CMK (cell line): ENCODE results near the gene DLX4.

Experiments used
- DNase-seq: peaks from one replicate; pipeline ENCODE4 v3.0.0-alpha.2; 2010; ENCODE audit warnings: low read depth

The DLX4 gene

DNA sequence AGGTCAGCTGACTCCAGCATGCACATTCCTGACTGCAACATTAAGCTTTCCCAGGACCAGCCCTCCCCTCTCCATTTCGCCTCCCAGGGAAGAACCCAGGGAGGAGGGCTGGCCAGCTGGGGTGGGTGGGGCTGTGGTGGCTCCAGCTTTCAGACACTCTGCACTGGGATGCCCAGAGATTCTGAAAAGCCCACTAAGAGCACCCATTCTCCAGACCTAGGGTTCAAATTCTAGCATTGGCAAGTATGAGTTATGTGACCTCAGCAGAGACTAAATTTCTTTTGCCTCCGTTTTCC is 18.2 kb downstream of the DLX4 start:
- DNase-seq = no peak

DNA sequence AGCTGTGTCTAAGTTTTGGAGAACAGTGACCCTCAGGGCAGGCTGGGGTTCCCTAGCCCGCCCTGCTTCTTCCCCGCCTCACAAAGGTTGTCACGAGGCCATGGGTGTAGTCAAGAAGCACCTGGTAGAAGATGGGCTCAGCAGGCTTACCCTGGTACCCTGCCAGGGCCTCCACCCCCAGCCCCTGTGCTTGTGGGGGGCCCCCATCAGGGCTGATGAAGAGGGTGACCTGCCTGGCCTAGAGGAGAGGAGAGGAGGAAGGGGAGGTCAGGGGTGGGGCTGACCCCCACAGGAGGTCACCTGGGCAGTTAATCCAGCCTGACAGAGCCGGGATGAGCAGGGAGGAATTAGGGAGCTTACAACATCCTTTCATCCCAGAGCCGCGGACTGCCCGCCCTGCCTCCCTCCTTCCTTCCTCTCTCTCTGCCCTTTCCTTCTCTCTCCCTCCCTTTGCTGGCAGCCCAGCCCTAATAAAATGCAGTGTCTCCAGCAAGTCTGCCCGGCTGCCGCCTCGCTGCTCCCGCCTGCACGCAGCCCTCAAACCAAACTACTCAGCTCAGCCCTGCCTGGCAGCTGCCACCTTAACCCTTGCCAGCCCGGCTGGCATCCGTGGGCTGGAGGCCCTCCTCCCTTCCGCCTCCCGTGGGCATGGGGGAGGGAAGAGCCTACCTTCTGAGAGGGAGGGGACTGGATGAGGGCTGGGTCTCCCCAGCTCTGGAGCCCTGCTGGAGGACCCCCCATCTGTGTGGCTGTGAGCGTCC is 18.9 kb downstream of the DLX4 start:
- no peak for DNase-seq

DNA sequence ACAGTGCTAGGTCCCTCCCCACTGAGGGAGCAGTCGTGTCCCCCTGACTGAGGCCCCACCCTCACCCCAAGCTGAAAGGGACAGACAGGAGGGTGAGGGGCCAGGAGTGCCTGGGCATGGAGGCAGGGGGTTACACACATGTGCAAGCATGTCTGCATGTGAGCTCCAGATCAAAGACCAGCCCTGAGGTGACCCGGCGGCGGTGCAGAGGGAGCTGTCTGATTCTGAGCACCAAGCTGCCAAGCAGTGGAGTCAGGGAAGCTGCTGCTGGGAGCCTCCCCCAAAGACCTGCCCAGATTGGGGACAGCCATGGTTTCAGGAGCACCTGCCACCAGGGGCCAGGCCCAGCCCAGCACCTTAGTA is 20.5 kb downstream of the DLX4 start:
- DNase-seq = no peak

DNA sequence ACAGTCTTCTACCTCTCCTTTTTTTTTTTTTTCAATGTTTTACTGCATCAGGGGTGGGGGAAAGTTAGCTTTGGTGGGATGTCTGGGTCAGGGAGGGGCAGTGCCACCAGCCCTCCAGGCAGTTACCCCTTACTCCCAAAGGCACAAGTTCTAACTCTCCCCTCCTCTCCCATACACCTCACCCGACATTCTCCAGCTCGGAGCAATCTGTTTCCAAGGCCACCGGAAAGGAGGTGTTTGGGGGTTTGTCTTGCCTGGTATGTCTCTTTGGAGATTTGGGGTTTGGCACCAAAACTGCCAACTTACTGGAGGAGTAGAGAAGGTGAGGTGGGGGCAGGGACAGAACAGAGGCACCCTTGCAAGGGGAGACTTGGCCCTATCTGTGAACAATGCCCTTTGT is 21.3 kb downstream of the DLX4 start:
- no peak for DNase-seq

DNA sequence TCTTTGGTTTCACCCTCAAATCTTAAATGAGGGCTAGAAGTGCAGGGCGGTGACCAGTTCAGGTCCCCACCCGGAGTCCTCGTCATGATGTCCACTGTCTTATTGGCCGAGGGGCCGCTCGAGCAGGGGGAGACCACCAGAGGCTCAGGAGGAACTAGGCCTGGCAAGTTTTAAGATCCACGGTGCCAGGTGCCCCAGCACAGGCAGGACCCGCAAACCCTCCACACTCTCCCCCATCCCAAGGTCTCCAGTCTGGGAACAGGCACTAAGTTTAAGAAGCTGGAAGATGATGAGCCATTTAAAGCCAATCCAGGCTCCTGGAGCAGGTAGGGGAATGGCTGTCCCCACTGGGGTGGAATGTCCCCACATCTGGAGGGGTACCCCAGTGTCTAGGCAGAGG is 21.9 kb downstream of the DLX4 start:
- DNase-seq = no peak

DNA sequence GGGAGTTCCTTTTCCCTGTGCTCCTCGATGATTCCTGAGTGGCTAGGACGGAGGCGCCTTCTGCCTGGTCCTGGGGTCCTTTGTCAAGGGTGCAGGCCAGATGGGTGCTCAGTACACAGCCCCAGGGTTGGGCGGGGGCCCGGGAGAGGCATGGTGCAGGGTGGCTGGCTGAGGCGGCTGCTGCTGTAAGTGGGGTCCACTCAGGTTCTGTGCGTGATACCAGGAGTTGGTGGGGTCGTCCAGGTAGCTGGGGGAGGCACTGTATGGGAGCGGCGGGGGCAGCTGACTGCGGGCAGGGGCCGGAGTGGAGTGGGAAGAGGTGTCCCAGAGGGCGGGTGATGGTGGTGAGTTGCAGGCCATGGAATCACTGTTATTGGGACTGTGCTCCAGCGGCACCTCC is 22.4 kb downstream of the DLX4 start:
- DNase-seq = no peak

DNA sequence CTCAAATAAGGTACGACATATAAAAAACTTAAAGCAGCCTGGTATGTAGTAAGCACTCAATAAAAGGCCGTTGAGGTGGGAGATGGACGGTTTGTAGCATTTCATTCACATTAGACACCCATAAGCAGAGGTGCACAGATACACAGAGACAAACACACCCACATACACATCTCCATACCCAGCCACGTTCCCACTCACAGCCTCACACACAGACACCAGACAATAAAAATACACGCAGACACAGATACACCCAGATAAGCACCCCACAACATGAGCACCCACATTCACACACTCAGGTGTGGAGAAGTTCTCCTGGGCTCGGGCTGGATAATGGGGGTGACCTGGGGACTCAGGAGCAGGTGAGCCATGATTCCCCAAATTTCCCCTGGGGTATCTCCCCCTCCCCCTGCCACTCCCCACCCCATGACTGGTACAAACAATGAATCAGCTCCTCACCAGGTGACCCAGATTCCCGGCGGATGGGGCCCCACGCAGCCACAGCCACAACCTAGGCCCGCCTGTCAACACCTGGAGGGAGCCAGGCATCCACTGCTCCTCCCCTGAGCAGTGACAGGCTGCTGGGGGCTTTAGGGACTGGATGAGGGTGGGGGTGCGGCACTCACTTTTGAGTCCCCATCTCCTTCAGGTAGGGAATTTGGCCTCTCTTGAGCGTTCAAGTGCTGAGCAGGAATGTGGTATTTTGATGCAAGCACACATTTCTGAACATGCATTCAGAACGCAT is 23.4 kb downstream of the DLX4 start:
- no peak for DNase-seq

DNA sequence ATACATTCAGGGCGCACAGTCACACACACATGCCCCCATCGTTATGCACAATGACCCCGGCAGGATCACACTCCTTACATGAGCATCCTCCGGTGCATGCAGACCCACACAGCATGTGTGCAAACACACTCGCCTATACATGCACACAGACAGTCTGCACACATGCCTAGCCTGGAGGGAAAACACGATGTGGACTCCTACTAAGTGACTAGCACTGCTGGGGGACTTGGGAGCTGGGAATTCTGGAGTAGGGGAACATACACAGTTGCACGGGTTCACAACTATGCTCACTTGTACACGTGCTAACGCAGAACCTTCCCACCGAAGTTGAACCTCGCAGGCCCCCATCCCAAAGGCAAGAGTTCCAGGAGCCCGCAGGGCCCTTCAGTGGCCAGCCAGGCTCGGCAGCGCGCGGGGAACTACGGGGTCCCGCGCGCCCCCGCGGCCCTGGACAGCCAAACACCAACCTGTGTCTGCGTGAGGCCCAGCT is 24.0 kb downstream of the DLX4 start:
- no peak for DNase-seq

DNA sequence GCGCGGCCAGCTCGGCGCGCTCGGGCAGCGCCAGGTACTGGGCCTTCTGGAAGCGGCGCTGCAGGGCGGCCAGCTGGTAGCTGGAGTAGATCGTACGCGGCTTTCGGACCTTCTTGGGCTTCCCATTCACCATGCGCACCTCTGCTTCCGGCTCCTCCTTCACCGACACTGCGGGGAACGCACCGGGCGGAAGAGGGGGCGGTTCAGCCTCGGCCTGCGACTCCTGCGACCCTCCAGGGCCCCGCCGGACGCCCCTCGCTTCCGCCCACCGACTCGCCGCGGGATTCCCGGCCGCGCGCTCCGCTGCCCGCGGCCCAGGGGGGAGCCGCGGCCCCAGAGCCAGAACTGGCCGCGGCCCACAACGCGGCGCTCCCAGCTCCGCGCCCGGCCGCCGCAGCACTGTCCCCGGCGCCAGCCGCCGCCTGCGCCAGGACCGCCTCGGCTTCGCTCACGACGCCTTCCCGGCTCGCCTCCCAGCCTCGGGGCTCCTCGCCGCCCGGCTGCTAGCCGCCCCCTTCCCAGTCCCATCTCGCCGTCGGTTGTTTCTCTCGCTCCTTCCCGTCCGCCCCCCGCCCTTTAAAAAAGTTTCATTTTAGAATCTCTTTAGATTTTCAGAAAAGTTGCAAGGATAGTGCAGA is 24.6 kb downstream of the DLX4 start:
- DNase-seq = no peak

DNA sequence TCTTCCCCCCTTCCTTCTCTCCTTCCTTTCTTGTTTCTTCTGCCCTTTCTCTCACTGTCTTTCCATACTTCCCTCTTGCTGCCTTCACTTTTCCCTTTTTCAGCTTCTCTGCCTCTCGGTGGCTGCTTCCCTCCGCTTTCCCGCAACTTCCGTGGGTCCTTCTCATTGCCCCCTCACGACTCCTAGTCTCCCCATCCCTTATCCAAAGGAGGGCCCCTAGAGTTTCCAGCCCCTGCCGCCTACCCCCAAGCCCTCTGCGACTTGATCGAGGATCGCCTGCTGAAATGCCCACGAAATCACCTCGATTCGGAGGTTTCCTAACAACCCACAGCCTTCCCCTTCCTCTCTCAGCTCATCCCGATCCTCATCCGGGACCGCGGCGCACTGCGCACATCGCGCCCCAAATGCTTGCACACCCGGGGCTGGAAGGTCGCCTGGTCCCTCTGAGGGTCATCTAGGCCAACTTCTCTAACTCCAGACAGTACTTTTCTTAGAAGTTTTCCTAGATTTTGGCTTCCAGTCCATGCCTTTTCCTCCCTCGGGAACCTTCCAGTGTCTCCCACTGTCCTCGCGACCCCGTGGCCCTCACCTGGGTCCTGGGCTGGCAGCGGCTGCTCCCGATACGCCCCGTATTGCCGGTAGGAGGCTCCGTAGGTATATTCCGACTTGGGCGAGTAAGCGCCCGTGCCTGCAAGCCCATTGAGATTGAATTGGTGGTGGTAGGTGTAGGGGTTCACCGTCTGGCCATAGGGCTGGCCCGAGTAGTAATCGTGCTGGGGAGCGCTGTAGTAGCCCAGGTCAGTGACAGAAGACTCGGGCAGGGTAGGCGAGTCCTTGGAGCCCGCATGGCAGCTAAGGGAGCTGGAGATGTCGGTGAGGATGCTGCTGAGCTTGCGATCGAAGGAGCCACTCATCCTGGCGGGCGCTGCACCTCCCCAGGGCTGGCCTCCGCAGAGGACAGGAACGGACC is 25.4 kb downstream of the DLX4 start:
- no peak for DNase-seq

DNA sequence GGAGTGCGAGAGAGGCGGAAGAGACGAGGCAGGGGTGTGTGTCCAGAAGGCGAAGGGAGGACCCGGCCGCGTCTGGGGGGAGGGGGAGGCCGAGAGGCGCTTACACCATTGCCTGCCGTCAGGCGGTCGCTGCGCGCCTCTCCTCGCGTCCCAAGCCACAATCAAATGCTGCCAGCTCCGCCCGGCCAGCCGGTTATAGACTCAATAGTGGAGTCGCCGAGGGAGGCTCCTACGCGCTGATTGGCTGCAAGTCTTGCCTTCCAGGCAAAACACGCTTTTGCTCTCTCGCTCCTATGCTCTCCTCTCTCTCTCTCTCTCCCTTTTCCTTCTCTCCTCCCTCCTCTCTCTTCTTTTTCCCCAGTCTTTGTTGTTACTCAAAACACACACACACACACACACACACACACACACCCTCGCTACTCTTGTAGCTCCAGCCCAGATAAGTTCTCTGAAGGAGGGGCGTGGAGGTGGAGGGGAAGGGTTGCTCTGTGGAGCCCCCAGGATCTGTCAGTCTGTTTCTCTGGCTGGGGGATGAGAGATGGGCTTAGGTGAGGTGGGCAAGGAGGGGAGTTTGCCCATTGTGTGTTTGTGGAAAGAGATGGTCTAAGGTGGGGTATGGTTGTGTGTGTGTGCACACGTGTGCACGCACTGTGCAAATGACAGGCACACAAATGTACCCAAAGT is 26.2 kb downstream of the DLX4 start, which contains the start of gene DLX3:
Gene DLX3 (minus strand): TSS at position 170 of the 684 bp plus-strand sequence. CDS start 226 bp downstream, outside the sequence.
- no peak for DNase-seq

DNA sequence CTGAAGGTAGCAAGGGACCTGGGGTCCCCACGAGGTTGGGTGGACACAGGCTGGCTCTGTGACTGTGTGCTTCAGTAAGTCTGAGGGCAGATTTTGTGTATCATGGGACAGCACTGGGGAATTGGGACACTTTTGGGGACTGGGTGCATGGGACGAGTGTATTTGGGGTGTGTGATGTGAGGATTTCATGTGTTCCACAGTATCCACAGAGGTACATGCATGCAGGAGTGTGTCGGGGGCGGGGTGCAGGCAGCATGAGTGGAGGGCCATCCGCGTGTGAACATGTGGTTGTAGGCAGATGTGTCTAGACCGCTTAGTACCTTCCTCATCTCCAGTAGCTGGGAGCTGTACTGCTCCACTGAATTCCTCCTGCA is 27.1 kb downstream of the DLX4 start:
- no peak for DNase-seq

DNA sequence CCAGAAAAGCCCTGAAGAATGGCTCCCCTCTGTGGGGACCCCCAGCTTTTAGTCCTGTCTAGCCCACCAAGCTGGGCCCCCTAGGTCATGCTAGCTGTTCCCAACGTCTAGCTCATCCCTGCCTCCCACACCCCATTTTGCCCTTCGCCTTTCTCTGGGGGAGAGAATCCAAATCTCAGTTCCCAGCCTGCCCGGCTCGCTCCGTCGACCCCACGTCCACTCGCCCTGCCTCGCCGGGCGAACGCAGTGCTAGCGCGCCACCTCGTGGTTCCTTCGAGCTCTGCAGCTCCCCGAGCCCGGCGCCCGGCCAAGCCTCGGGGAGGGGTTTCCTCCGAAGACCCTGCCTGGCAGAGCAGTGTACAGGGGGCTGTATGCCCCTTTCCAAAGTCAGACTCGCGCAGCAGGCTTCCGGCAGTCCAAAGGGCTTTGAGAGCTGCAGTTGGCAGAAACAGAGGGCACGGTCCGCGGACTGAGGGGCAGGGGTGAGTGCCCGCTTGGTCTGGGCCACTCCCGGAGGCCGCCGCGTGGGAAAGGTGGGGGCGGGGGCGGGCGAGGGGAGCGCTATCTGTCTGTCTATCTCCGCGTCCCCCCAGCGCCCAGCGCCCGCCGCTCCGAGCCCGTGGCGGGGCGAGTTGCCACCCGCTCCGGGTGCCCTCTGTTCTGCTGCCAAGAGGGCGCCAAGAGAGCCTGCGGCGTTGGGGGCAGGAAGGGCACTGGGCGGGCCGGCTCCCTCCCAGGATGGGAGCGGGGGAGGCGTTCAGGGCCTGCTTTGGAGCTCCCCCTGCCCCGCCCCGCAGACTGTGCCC is 27.7 kb downstream of the DLX4 start:
- DNase-seq = no peak

DNA sequence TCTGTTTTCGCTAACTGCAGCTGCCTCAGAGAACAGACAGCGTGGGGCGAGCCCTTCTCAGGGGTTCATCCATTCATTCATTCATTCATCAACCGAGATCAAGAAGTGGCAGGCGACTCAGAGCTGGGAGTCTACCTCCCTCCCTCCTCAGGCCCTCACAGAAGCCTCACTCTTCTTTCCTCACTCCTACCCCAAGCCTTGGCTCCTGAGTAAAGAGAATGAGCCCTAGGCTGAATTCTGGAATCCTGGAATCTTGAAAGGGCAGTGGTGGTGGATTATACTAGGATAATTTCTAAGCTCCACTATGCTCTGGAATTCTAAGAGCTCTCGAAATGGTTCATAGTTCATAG is 28.3 kb downstream of the DLX4 start:
- DNase-seq = no peak

DNA sequence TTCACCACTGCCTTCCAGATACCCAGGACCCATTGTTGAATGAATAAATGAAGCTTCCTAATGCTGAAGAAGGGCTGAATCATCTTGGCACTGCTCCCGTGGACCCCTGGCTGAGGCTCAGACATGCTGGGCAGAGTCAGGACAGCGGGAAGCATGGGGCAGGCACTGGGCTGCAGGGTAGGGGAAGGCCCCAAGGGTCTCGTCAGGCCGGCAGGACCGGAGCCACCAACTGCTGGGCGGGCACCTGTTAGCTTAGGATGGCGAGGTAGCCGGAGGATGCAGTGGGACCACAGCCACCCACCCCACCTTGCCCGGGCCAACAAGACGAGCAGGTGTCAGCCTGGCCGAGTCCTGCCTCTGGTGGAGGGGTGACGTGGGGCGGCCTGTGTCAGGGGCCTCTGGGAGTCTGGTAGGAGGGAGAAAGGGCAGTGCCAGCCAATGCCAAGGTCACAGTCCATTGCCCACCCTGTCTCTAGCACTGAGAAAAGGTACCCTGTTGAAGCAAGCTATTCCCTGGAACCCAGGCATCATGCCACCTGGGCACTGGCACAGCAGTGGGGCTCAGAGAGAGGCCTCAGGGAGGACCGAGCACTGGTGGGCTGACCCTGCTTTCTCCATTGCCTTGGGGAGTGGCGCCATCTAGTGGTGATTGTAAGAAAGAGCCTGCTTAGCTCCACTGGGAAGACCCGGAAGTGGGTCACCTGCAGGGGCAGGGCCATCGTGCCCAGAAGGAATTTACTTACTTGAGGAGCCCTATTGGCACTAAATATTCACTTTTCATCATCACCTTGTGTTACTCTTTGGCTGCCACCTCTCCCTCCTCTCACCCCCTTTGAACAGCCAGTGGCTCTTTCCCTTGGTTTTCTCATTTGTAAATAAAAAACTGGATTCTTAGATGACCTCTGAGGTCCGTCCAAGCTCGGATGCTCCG is 29.0 kb downstream of the DLX4 start:
- DNase-seq = peak; percentile 76

DNA sequence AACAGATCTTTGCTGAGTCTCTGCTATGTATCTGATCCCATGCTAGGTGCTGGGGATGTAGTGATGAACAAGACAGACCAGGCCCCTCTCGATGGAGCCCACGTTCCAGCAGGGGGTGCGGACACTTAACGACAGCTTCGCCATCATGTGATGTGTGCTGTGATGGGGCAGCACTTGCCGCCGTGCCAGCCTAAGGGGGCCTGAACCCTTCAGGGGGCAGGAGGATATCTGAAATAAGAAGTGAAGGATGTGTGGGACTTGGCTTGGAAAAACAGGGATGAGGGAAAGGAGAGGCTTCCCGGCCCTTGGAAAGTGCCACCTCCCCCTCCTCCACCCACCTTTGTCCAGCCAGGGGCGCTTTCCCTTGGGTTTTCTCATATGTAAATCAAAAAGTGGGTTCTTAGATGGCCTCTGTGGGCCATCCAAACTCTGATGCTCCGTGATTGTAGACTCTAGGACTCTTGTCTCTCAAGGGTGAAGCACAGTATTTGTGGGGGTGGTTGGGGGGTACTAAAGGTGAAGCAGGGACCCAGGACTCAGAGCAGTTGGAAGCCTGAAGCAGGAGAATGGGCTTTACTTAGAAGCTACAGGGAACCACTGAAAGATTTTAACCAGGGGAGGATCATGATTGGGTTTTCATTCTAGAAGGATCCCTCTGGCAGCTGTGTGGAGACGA is 30.0 kb downstream of the DLX4 start:
- no peak for DNase-seq

DNA sequence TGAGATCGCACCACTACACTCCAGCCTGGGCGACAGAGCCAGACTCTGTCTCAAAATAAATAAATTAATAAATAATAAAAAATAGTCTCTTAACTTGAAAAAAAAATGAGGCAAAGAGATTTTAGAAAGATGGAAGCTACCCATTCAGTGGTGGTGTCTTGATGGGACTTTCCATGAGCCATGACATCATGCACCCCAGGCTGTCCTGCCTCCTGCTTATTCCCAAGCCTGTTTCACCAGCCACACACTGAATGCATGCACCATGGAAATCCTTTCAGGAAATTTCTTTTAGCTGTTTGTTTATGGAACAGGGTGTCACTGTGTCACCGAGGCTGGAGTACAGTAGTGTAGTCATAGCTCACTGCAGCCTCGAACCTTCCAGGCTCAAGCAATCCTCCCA is 34.9 kb downstream of the DLX4 start:
- no peak for DNase-seq

DNA sequence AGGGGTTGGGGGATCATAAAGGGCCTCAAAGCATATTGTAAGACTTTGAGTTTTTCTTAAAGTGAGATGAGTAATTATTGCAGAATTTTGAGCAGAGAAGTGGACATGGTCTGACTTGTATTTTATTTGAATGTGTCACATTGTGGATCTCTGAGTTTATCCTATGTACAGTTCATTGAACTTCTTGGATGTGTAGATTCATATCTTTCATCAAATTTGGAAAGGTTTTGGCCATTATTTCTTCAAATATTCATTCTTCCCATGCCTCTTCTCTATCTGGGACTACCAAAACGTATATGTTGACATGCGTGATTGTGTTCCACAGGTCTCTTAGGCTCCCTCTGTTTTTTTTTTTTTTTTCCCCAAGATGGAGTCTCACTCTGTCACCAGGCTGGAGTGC is 40.3 kb downstream of the DLX4 start:
- DNase-seq = no peak

DNA sequence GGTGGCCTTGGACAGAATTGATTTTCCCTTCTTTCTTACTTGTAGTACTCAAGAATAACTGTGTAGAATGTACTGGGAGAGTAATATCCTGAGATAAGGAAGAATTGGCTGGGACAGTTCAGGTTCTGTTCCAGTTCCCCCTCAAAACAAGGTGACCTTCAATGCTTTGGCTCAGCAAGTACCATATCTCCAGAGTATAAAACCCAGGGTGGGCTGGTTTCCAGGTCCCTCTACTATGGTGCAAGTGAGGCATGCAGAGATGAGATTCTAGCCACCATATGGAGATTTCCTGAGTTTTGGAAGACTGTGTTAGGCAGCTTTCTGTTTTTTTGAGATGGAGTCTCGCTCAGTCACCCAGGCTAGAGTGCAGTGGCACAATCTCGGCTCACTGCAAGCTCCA is 44.1 kb downstream of the DLX4 start:
- no peak for DNase-seq
